Esophagus (tissue), 2 donors: ENCODE results near the gene PCDHA1. TPM values are rescaled to one million over a fixed set of nuclear protein-coding genes. Genes with fewer than 3 reads are reported as not detected.

Experiments used
- H3K27ac ChIP-seq, 2 donors: one replicate each; pipeline ENCODE4 v1.5.1; 2013; ENCODE audit warnings: low read depth in 2 of 2, mild to moderate bottlenecking in 2 of 2, inconsistent platforms in 1 of 2, low read length in 1 of 2, moderate library complexity in 1 of 2
- H3K27me3 ChIP-seq, 2 donors: one replicate each; pipeline ENCODE4 v1.6.1; 2013; ENCODE audit warnings: low read length in 2 of 2, control low read depth in 1 of 2, mild to moderate bottlenecking in 1 of 2; ENCODE audit not compliant: insufficient read depth in 2 of 2, control insufficient read depth in 1 of 2
- H3K36me3 ChIP-seq, 2 donors: one replicate each; pipeline ENCODE4 v1.6.1; 2013; ENCODE audit warnings: low read length in 1 of 2; ENCODE audit not compliant: control insufficient read depth in 2 of 2, insufficient read depth in 2 of 2
- H3K4me1 ChIP-seq, 2 donors: one replicate each; pipeline ENCODE4 v1.6.1; 2013; ENCODE audit warnings: low read length in 1 of 2; ENCODE audit not compliant: control insufficient read depth in 2 of 2, insufficient read depth in 2 of 2
- H3K4me3 ChIP-seq, 2 donors: one replicate each; pipeline ENCODE4 v1.5.1; 2013; ENCODE audit warnings: low read length in 2 of 2, mild to moderate bottlenecking in 2 of 2, low read depth in 1 of 2, moderate library complexity in 1 of 2
- H3K9me3 ChIP-seq, 2 donors: one replicate each; pipeline ENCODE4 v1.6.1; 2013; ENCODE audit warnings: mild to moderate bottlenecking in 2 of 2, low read depth in 1 of 2, low read length in 1 of 2, moderate library complexity in 1 of 2; ENCODE audit not compliant: control insufficient read depth in 2 of 2, insufficient read depth in 1 of 2
- WGBS, 2 donors: extraction: QIAGEN DNeasy Blood & Tissue Kit; methylation state at CpG; one replicate each; pipeline ENCODE4 v1.1.7; 2013; 5-methylcytosine and 5-hydroxymethylcytosine counted together
- polyA plus RNA-seq, 2 donors: library from polyadenylated mRNA; stranded (reverse); fragments of 200-250 nt; gene quantifications; one replicate each; pipeline ENCODE4 v1.2.3, GENCODE V29; 2013
- donor health status: healthy with polysubstance abuse.
- donor health status: Bipolar disorder and iron deficiency.

Gene PCDHA1
- polyA plus RNA-seq, 2 donors: 0.02 TPM; not detected in 1

GRCh38 chr5:140978260-140978659 lies 192.3 kb downstream of the PCDHA1 start:
- no peaks in the 10 kb centered on the region for H3K9me3 ChIP-seq
- no peaks in the 10 kb centered on the region for H3K27me3 ChIP-seq
- H3K4me3 ChIP-seq: no peak overlapping the region
- H3K4me1 ChIP-seq: no peaks in the 10 kb centered on the region
- H3K27ac ChIP-seq: no peak overlapping the region
- H3K36me3 ChIP-seq: no peaks in the 10 kb centered on the region
- WGBS, 2 donors: 64 to 66% methylated on average over 2 of the region's 2 CpGs

DNA sequence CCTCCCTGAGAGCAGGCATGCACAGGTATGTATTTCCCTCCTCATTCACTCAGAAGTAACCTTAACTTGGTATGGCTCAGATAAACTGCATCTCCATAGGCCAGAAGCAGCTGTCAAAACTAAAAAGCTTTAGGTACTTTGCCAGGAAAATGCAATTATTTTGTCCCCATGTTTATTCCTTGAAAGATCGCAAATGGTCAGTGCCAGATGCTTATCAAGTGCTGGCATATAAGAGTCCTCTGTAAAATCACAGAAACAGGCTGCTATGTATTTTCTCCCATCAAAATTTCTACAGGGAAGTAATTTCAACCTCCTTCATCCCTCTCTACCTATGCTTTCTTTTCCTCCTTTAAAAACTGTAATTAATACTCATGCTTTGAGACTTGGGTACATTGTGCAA lies 193.0 kb downstream of the PCDHA1 start:
- Histone ChIP-seq H3K4me1 (no peaks in the 10 kb centered on the region), H3K4me3 (no peak overlapping the region), H3K27ac (no peak overlapping the region), H3K27me3 (no peaks in the 10 kb centered on the region), H3K36me3 (no peaks in the 10 kb centered on the region), H3K9me3 (no peaks in the 10 kb centered on the region)
- 84 to 94% methylated on average over 1 of the region's 1 CpG for WGBS, 2 donors

- Histone ChIP-seq H3K4me3 (no peak overlapping the region), H3K9me3 (no peaks in the 10 kb centered on the region), H3K27ac (no peak overlapping the region), H3K27me3 (no peaks in the 10 kb centered on the region), H3K4me1 (no peaks in the 10 kb centered on the region), H3K36me3 (no peaks in the 10 kb centered on the region)
- WGBS, 2 donors: 82 to 88% methylated on average over 5 of the region's 5 CpGs
Observed at GRCh38 chr5:140982083-140982716, 196.3 kb downstream of the PCDHA1 start.

DNA sequence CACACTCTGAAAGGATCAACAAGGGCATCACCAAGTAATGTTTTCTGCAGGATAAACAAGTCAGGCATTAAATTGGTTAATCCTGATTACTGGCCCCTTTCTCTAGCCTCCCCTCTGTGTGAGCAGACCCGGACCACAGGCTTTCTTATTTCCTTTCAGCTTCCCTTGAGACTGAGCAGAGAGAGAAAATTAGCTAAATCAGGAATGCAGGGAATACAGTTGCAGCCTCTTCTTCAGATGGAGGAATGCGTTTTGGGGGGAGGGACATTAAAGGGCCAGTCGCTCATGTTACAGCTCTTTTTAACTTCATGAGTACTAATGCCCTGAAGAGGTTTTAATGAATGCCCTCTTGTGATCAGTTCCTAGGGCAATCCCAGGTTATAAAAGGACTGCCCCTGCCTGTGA lies 200.2 kb downstream of the PCDHA1 start:
- H3K4me1 ChIP-seq: no peaks in the 10 kb centered on the region
- H3K9me3 ChIP-seq: no peaks in the 10 kb centered on the region
- peaks cover 0 to 2% of the 10 kb centered on the region in 2 donors for H3K27me3 ChIP-seq
- no peak overlapping the region for H3K27ac ChIP-seq
- H3K36me3 ChIP-seq: no peaks in the 10 kb centered on the region
- WGBS, 2 donors: 26 to 27% methylated on average over 3 of the region's 3 CpGs
- no peak overlapping the region for H3K4me3 ChIP-seq

- Histone ChIP-seq H3K27ac (no peak overlapping the region), H3K36me3 (no peaks in the 10 kb centered on the region), H3K4me1 (no peaks in the 10 kb centered on the region), H3K9me3 (no peaks in the 10 kb centered on the region), H3K4me3 (no peak overlapping the region), H3K27me3 (peaks cover 0 to 2% of the 10 kb centered on the region in 2 donors)
- 36 to 42% methylated on average over 5 of the region's 5 CpGs for WGBS, 2 donors
Observed at GRCh38 chr5:140988100-140988499, 202.2 kb downstream of the PCDHA1 start.

DNA sequence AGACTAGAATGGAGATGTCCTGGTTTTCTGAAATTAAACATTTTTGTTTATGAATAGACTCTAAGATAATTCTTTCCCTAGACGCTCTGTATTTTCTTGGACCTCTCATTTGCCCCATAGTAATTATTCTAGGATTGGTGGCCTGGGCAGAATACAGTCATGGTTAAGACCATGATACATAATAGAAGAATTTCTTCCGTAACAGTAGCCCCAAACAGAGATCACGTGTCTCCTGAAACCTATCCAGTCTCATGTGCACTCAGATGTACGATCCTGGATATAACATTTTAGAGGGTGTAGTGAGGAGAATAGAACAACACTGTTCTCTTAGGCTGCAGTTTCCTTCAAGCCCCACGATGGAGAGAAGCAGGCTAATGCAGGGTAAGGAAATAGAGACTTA lies 202.7 kb downstream of the PCDHA1 start:
- Histone ChIP-seq H3K9me3 (no peaks in the 10 kb centered on the region), H3K4me1 (no peaks in the 10 kb centered on the region), H3K4me3 (no peak overlapping the region), H3K27ac (no peak overlapping the region), H3K36me3 (no peaks in the 10 kb centered on the region), H3K27me3 (peaks cover 0 to 2% of the 10 kb centered on the region in 2 donors)
- WGBS, 2 donors: 76 to 78% methylated on average over 5 of the region's 5 CpGs

GRCh38 chr5:140989254-140990020 lies 203.5 kb downstream of the PCDHA1 start:
- WGBS, 2 donors: 68 to 69% methylated on average over 7 of the region's 7 CpGs
- Histone ChIP-seq H3K27ac (no peak overlapping the region), H3K27me3 (peaks cover 0 to 2% of the 10 kb centered on the region in 2 donors), H3K4me3 (no peak overlapping the region), H3K9me3 (no peaks in the 10 kb centered on the region), H3K36me3 (no peaks in the 10 kb centered on the region), H3K4me1 (no peaks in the 10 kb centered on the region)

- Histone ChIP-seq H3K9me3 (no peaks in the 10 kb centered on the region), H3K36me3 (no peaks in the 10 kb centered on the region), H3K4me3 (no peak overlapping the region), H3K4me1 (no peaks in the 10 kb centered on the region), H3K27me3 (peaks cover 0 to 2% of the 10 kb centered on the region in 2 donors), H3K27ac (no peak overlapping the region)
- 52% methylated on average over 2 of the region's 2 CpGs for WGBS, 2 donors
Observed at GRCh38 chr5:140992828-140993227, 206.9 kb downstream of the PCDHA1 start.

GRCh38 chr5:140996060-140996459 lies 210.1 kb downstream of the PCDHA1 start:
- H3K36me3 ChIP-seq: no peaks in the 10 kb centered on the region
- no peaks in the 10 kb centered on the region for H3K9me3 ChIP-seq
- H3K4me1 ChIP-seq: no peaks in the 10 kb centered on the region
- WGBS, 2 donors: 86 to 88% methylated on average over 1 of the region's 1 CpG
- no peak overlapping the region for H3K27ac ChIP-seq
- no peak overlapping the region for H3K4me3 ChIP-seq
- H3K27me3 ChIP-seq: no peaks in the 10 kb centered on the region
